Panc1 (cell line): Measurements from ENCODE around the gene CGGBP1.

ENCODE experiments used
- POLR2AphosphoS5 ChIP-seq: IDR thresholded peaks from 2 replicates; pipeline ENCODE4 v1.6.1; 2012; ENCODE audit warnings: mild to moderate bottlenecking, low read depth, low read length, moderate library complexity
- TCF7L2 ChIP-seq: IDR thresholded peaks from 2 replicates; pipeline ENCODE4 v1.6.1; 2011; ENCODE audit warnings: mild to moderate bottlenecking, low read depth, low read length, inconsistent platforms
- TF ChIP-seq, protein P1 (sequence below): fragments of 450-650 bp; IDR thresholded peaks from 2 replicates; pipeline ENCODE4 v1.5.1; 2017; ENCODE audit warnings: mild to moderate bottlenecking

GRCh38 chr3:88093266-88093665 is 34.5 kb upstream of the CGGBP1 start:
- TF ChIP-seq, protein P1, sequence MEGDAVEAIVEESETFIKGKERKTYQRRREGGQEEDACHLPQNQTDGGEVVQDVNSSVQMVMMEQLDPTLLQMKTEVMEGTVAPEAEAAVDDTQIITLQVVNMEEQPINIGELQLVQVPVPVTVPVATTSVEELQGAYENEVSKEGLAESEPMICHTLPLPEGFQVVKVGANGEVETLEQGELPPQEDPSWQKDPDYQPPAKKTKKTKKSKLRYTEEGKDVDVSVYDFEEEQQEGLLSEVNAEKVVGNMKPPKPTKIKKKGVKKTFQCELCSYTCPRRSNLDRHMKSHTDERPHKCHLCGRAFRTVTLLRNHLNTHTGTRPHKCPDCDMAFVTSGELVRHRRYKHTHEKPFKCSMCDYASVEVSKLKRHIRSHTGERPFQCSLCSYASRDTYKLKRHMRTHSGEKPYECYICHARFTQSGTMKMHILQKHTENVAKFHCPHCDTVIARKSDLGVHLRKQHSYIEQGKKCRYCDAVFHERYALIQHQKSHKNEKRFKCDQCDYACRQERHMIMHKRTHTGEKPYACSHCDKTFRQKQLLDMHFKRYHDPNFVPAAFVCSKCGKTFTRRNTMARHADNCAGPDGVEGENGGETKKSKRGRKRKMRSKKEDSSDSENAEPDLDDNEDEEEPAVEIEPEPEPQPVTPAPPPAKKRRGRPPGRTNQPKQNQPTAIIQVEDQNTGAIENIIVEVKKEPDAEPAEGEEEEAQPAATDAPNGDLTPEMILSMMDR = no peak
- TF ChIP-seq POLR2AphosphoS5 (no peak), TCF7L2 (no peak)
